ENCODE results near the gene CHID1. TPM values are rescaled to one million over a fixed set of nuclear protein-coding genes. Genes with fewer than 3 reads are reported as not detected.

CHID1 gene
- total and polyA plus RNA-seq, 2 of the 4 experiments (the other 2 are of a cell fraction), result 34.2 to 121 TPM

GRCh38 chr11:853682-854448, 56.7 kb downstream of the CHID1 start:
- H2BK5ac ChIP-seq (ENCODE audit: low read depth, low read length, poor library complexity, severe bottlenecking), result no peak overlapping the region
- no peak overlapping the region for H3K9ac ChIP-seq (ENCODE audit: low read depth, low read length)
- no TSS peak for BruUV-seq (replicated peaks)
- H3K4me3 ChIP-seq (ENCODE audit: insufficient read depth, low read depth, low read length), result no peak overlapping the region
- no peak overlapping the region for H4K8ac ChIP-seq (ENCODE audit: low read depth in 2 of 2, low read length in 2 of 2)
- no peak overlapping the region for H2AFZ ChIP-seq (replicated peaks; ENCODE audit: low read length, poor library complexity)
- in situ Hi-C loops (cut with MboI; ENCODE audit: low sequenced_read_pairs) (no loop called here), dilution Hi-C loops (cut with HindIII; ENCODE audit: low sequenced_read_pairs, unreplicated experiment) (no loop called here), intact Hi-C loops (cut with micrococcal nuclease) (no loop called here)
- no peak overlapping the region for H4K91ac ChIP-seq (ENCODE audit: insufficient read depth, low read depth, low read length)
- DNase-seq, result no peak
- ChIA-PET POLR2A (ENCODE audit: unreplicated experiment) (no interaction called here), CTCF (no interaction called here)
- peaks cover 14% of the 10 kb centered on the region; the same call in 1 of the 2 replicates for H3K4me1 ChIP-seq (ENCODE audit: control insufficient read depth, insufficient read depth, low read length)
- no peak overlapping the region for H3K27ac ChIP-seq (ENCODE audit: insufficient read depth, low read length)
- ATAC-seq (ENCODE audit: low read depth), result no peak
- H4K5ac ChIP-seq (ENCODE audit: low read depth, low read length), result no peak overlapping the region
- H3K27me3 ChIP-seq (ENCODE audit: control insufficient read depth, insufficient read depth, low read length), result no peaks in the 10 kb centered on the region
- H3K4ac ChIP-seq (ENCODE audit: low read depth, low read length), result no peak overlapping the region
- H3K79me1 ChIP-seq (ENCODE audit: low read depth in 1 of 2, low read length in 2 of 2), result peaks cover 9 to 83% of the 10 kb centered on the region in 2 experiments
- H3K9me3 ChIP-seq (ENCODE audit: control insufficient read depth, insufficient read depth, low read length), result no peaks in the 10 kb centered on the region
- peak overlapping the region; percentile 28 for H2AK9ac ChIP-seq (replicated peaks; ENCODE audit: low read depth, low read length, poor library complexity)
- H3K9me1 ChIP-seq (ENCODE audit: insufficient read depth, low read length), result no peaks in the 10 kb centered on the region
- no peak overlapping the region for H2BK15ac ChIP-seq (ENCODE audit: low read depth, low read length)
- H3K4me2 ChIP-seq (ENCODE audit: low read depth, low read length), result no peak overlapping the region
- H3K18ac ChIP-seq (ENCODE audit: low read depth, low read length), result no peak overlapping the region
- peaks cover 20% of the 10 kb centered on the region for H3K36me3 ChIP-seq (ENCODE audit: control insufficient read depth, insufficient read depth, low read length)
- H2AK5ac ChIP-seq (ENCODE audit: low read depth, low read length), result no peak overlapping the region
- no peak for TF ChIP-seq RFX5 (IDR thresholded peaks at IDR 0.05; ENCODE audit: low read depth, low read length)
- no peak overlapping the region for H2BK20ac ChIP-seq (ENCODE audit: low read depth, low read length)
- no peak overlapping the region for H3K14ac ChIP-seq (replicated peaks; ENCODE audit: low read depth, low read length)
- H4K20me1 ChIP-seq (ENCODE audit: insufficient read depth, low read length), result peaks cover 75% of the 10 kb centered on the region
- no peak overlapping the region for H3K56ac ChIP-seq (ENCODE audit: extremely low read depth, insufficient read depth, low read length)
- 95% methylated on average over 11 of the region's 27 CpGs; no CpG with 5 or more reads in 1 of the 2 experiments for WGBS, 2 experiments (ENCODE audit: extremely low coverage in 2 of 2, insufficient read length in 1 of 2)
- no peak overlapping the region for H2BK120ac ChIP-seq (ENCODE audit: low read depth, low read length)
- H3K23ac ChIP-seq (ENCODE audit: low read depth, low read length), result no peak overlapping the region
